ENCODE measurements around the gene MGRN1. TPM values are rescaled to one million over a fixed set of nuclear protein-coding genes. Genes with fewer than 3 reads are reported as not detected.

MGRN1 gene
- total and polyA plus RNA-seq, 2 experiments from 2014 or later, result 29.2 to 30.8 TPM

DNA sequence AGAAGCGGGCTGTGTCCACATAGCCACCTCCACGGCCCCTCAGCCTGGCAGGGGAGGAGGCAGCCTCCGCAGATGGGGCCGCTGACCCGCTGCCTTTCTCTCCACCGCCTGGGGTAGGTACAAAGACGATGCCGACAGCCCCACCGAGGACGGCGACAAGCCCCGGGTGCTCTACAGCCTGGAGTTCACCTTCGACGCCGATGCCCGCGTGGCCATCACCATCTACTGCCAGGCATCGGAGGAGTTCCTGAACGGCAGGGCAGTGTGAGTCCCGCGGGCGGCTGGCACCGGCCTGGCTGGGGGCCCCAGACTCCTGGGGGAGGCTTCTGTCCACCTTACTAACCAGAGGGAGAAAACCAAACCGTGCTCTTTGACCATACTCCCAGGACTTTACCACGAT lies 27.9 kb downstream of the MGRN1 start:
- H3K9me2 ChIP-seq (replicated peaks; ENCODE audit: insufficient read depth), result no peaks in the 10 kb centered on the region
- no peaks in the 10 kb centered on the region for H3K27me3 ChIP-seq
- peaks cover 24% of the 10 kb centered on the region for H3K4me1 ChIP-seq (ENCODE audit: insufficient read depth)
- no peaks in the 10 kb centered on the region for H3K36me3 ChIP-seq (replicated peaks; ENCODE audit: insufficient read depth, low read depth)
- no peaks in the 10 kb centered on the region for H4K20me1 ChIP-seq (ENCODE audit: insufficient read depth, poor library complexity, severe bottlenecking)
- no peak for DNase-seq (ENCODE audit: low spot score)
- no peak overlapping the region for H3K4me3 ChIP-seq
- peak overlapping the region; percentile 43 for H3K4me2 ChIP-seq
- H3K9me3 ChIP-seq (ENCODE audit: low read depth), result no peaks in the 10 kb centered on the region
- TF ChIP-seq EZH2 (IDR thresholded peaks at IDR 0.05; ENCODE audit: borderline replicate concordance) (no peak), EZH2phosphoT487 (IDR thresholded peaks at IDR 0.05; ENCODE audit: low read depth, severe bottlenecking, unreplicated experiment) (no peak), CTCF (IDR thresholded peaks at IDR 0.05; ENCODE audit: poor library complexity) (no peak)
- H3K79me2 ChIP-seq, result peaks cover 32% of the 10 kb centered on the region
- 97% methylated on average over 24 of the region's 25 CpGs for WGBS (ENCODE audit: low lambda C conversion rate, missing lambda C conversion rate)
- H2AFZ ChIP-seq, result no peak overlapping the region
- peak overlapping the region; percentile 95 for H3K27ac ChIP-seq

DNA sequence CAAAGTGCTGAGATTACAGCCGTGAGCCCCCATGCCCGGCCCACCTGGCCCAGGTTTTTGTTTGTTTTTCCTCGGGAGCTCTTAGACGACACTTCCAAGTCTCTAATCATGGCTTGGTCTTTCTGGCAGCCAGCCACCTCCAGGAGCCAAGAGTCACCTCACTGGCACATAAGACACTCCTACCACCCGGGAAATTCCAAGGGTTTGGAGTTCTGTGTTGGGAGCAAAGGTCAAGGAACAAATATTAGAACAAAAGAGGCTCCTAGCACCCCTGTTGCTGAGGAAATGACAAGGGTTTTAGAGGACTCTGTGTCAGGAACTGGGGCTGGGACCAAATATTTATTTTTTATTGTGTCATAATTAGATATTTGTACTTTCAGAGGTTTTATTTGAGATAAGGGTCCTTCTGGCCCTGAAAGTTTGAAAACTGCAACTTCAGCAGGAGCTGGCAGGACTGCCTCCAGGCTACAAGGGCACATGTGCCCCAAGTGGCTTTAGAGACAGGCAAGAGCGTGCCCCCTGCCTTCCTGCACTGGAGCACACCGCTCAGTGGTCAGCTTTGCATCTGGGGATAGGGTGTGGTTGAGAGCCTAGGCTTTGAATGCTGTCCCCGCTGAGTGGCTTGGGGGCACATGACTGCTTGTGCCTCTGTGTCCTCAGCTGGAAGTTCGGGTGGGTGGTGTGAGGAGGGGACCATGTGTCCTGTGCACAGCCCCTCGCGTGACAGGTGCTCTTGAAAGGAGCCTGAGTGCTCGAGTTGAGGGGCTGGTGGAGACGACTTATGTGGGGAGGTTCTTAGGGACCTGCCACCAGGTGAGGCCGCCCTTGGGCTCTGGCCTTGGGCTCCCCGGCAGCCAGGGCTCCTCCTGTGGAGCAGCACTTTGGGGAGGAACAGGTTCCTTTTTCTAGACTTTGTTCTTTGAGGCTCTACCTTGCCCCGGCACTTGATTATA lies 29.7 kb downstream of the MGRN1 start:
- peaks cover 21% of the 10 kb centered on the region for H3K79me2 ChIP-seq
- peak; percentile 81 for DNase-seq (ENCODE audit: low spot score)
- no peaks in the 10 kb centered on the region for H3K27me3 ChIP-seq
- H3K4me2 ChIP-seq, result peak overlapping the region; percentile 43
- no peaks in the 10 kb centered on the region for H3K9me2 ChIP-seq (replicated peaks; ENCODE audit: insufficient read depth)
- H2AFZ ChIP-seq, result no peak overlapping the region
- no peaks in the 10 kb centered on the region for H3K9me3 ChIP-seq (ENCODE audit: low read depth)
- H3K4me3 ChIP-seq, result no peak overlapping the region
- WGBS (ENCODE audit: low lambda C conversion rate, missing lambda C conversion rate), result 78% methylated on average over 16 of the region's 16 CpGs
- H3K27ac ChIP-seq, result peak overlapping the region; percentile 95
- no peak for TF ChIP-seq CTCF (IDR thresholded peaks at IDR 0.05; ENCODE audit: poor library complexity)
- TF ChIP-seq EZH2phosphoT487 (IDR thresholded peaks at IDR 0.05; ENCODE audit: low read depth, severe bottlenecking, unreplicated experiment), result no peak
- no peak for TF ChIP-seq EZH2 (IDR thresholded peaks at IDR 0.05; ENCODE audit: borderline replicate concordance)
- peaks cover 24% of the 10 kb centered on the region for H3K4me1 ChIP-seq (ENCODE audit: insufficient read depth)
- H4K20me1 ChIP-seq (ENCODE audit: insufficient read depth, poor library complexity, severe bottlenecking), result no peaks in the 10 kb centered on the region
- no peaks in the 10 kb centered on the region for H3K36me3 ChIP-seq (replicated peaks; ENCODE audit: insufficient read depth, low read depth)

GRCh38 chr16:4654964-4655590 lies 30.5 kb downstream of the MGRN1 start:
- Histone ChIP-seq H3K4me3 (no peak overlapping the region), H3K9me2 (replicated peaks; ENCODE audit: insufficient read depth) (no peaks in the 10 kb centered on the region), H3K79me2 (peaks cover 21% of the 10 kb centered on the region), H3K27ac (peak overlapping the region; percentile 95), H3K4me1 (ENCODE audit: insufficient read depth) (peaks cover 24% of the 10 kb centered on the region), H4K20me1 (ENCODE audit: insufficient read depth, poor library complexity, severe bottlenecking) (no peaks in the 10 kb centered on the region), H3K27me3 (no peaks in the 10 kb centered on the region), H3K9me3 (ENCODE audit: low read depth) (no peaks in the 10 kb centered on the region), H3K36me3 (replicated peaks; ENCODE audit: insufficient read depth, low read depth) (no peaks in the 10 kb centered on the region), H3K4me2 (no peak overlapping the region), H2AFZ (no peak overlapping the region)
- 95% methylated on average over 11 of the region's 12 CpGs for WGBS (ENCODE audit: low lambda C conversion rate, missing lambda C conversion rate)
- TF ChIP-seq EZH2 (IDR thresholded peaks at IDR 0.05; ENCODE audit: borderline replicate concordance) (no peak), CTCF (IDR thresholded peaks at IDR 0.05; ENCODE audit: poor library complexity) (no peak), EZH2phosphoT487 (IDR thresholded peaks at IDR 0.05; ENCODE audit: low read depth, severe bottlenecking, unreplicated experiment) (no peak)
- no peak for DNase-seq (ENCODE audit: low spot score)

Measured in hepatocyte (in vitro differentiated cells).